ENCODE results near the gene ZNF440. TPM values are rescaled to one million over a fixed set of nuclear protein-coding genes. Genes with fewer than 3 reads are reported as not detected.
"Not testable (repeated sequence)": the region's sequence is repeated elsewhere in the genome, so short reads cannot be mapped to it uniquely, and the experiment has no call there.

Gene ZNF440
- total RNA-seq = 10 to 100 TPM; 28.0 to 87.2 (median 40.7) TPM

DNA sequence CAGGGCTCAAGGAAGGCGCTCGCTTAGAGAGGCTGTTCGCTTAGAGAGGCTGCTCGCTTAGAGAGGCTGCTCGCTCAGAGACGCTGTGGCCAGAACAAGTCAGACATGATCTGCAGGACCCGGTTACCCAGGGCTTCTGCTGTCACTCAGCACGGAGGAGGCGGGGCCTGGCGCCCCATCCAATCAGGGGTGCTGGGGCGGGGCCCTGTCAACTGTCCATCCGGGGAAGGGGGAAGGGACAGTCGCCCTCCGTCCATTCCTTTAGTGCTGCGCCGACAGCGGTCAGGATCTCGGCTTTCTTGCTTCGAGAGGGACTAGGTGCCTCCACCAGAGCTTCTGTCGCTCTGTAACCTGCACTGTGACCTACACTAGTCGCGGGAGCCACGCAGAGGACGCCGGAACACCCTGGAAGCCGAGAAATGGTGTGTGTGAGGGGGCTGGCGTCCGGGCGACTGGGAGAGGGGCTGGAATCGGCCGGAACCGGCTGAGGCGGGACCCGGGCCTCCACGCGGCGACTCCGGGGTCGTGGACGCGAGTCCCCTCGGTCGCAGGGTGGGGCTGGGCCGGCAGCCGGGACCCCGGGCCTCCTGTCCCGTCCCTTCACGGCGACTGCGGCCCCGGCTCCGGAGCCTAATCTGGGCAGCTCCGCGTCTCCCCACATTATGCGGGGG is at the start of gene ZNF440:
TSS of gene ZNF440 (plus strand) at position 245 of the 671 bp plus-strand sequence. CDS start at position 420, 175 bp downstream.
- Histone ChIP-seq H3K4me1 (peaks cover 0 to 7% (median 5%) of the 10 kb centered on the region in 4 donors), H3K27me3 (no peaks in the 10 kb centered on the region), H3K27ac (peak within 1 kb of the TSS; percentile 73 to 98 (median 92)), H3K36me3 (peaks cover 0 to 26% (median 0%) of the 10 kb centered on the region in 3 donors), H3K4me3 (peak within 1 kb of the TSS; percentile 62 to 96 (median 87)), H3K9me3 (no peaks in the 10 kb centered on the region)
- peak; percentile 96 to 98 (median 98) for DNase-seq
- TF ChIP-seq POLR2A (IDR thresholded peaks at IDR 0.05) (peak; percentile 86 to 94), CTCF (IDR thresholded peaks at IDR 0.05) (no peak)

DNA sequence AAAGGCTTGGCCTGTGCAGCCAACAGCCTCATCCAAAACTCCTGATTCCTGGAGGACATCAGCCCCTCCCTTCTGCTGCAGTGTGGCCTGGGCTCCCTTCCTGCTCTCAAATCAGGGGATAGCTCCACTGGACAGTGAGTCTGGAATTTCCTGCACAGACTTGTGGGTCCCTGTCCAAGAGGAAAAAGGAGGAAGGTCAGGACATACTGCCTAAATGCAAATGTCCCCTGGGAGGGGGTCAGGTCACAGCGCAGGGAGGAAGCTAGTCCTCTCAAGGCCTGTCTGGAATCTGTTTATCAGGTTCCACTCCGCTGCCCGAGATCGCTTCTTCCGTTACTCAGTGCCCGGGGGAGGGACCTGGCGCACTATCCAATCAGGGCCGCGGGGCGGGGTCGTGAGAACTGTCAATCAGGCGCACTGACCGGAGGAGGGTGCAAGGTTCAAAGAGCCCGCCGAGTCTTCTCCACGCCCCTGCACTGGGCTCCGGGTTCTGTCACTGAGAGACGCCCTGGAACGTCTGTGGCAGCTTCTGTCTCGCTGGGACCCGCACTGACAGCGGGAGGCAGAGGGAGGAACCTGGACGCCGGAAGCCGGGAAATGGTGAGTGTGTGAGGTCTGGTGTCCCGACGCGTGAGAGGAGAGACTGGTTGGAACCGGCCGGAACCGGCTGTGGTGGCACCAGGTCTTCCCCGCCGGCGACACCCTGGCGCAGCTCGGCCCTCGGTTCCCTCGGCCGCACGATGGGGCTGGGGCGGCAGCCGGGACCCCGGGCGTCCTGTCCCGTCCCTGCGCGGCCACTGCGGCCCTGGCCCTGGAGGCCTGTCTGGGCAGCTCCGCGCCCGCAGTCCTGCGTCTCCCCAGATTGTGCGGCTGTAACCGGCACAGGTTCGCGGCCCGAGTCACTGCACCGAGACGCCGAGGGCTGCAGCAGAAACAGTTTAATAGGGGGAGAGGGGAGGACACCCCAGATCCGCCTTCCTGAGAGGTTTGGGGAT is 47.2 kb upstream of the ZNF440 start, which contains the start of gene ZNF441:
TSS of gene ZNF441 (plus strand) at position 404 of the 995 bp plus-strand sequence. CDS start at position 598, 194 bp downstream.
- TF ChIP-seq POLR2A (IDR thresholded peaks at IDR 0.05) (peak; percentile 77 to 84), CTCF (IDR thresholded peaks at IDR 0.05) (peak in 2 of 6 experiments; percentile 3 to 7)
- H3K27ac ChIP-seq = peak within 1 kb of the TSS; percentile 90 to 98 (median 92)
- H3K4me1 ChIP-seq = peaks cover 0 to 14% (median 6%) of the 10 kb centered on the region in 4 donors
- peak within 1 kb of the TSS; percentile 83 to 93 (median 86) for H3K4me3 ChIP-seq
- no peaks in the 10 kb centered on the region for H3K27me3 ChIP-seq
- DNase-seq = peak; percentile 99
- peaks cover 0 to 5% (median 0%) of the 10 kb centered on the region in 4 donors for H3K9me3 ChIP-seq
- H3K36me3 ChIP-seq = no peaks in the 10 kb centered on the region

- peak; percentile 28 to 44 for TF ChIP-seq POLR2A (IDR thresholded peaks at IDR 0.05)
- TF ChIP-seq CTCF (IDR thresholded peaks at IDR 0.05) = no peak
- H3K36me3 ChIP-seq = no peaks in the 10 kb centered on the region
- H3K4me3 ChIP-seq = peak overlapping the region; percentile 83 to 93 (median 86)
- H3K27ac ChIP-seq = peak overlapping the region; percentile 90 to 98 (median 92)
- H3K9me3 ChIP-seq = peaks cover 0 to 10% (median 3%) of the 10 kb centered on the region in 4 donors
- H3K27me3 ChIP-seq = no peaks in the 10 kb centered on the region
- H3K4me1 ChIP-seq = peaks cover 0 to 14% (median 6%) of the 10 kb centered on the region in 4 donors
- peak; percentile 28 to 83 (median 81) for DNase-seq
Observed at GRCh38 chr19:11767633-11768133, 46.4 kb upstream of the ZNF440 start.

GRCh38 chr19:11769995-11770394 is 44.1 kb upstream of the ZNF440 start:
- DNase-seq = no peak
- H3K4me3 ChIP-seq = no peak overlapping the region

DNA sequence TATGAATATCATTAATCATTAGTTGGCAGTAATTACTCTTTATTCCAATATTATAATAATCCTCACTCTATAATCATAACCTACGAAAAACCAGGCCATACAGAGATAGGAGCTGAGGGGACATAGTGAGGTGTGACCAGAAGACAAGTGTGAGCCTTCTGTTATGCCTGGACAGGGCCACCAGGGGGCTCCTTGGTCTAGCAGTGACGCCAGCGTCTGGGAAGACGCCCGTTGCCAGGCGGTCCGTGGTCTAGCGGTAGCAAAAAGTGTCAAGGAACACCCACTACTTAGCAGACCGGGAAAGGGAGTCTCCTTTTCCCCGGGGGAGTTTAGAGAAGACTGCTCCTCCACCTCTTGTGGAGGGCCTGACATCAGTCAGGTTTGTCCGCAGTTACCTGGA is 42.6 kb upstream of the ZNF440 start:
- not testable (repeated sequence) for H3K4me1 ChIP-seq, H3K27ac ChIP-seq, H3K4me3 ChIP-seq, H3K27me3 ChIP-seq, H3K36me3 ChIP-seq, DNase-seq
- H3K9me3 ChIP-seq = peaks cover 0 to 15% (median 6%) of the 10 kb centered on the region in 4 donors

More at GRCh38 chr19:11769995-11770394, 44.1 kb upstream of the ZNF440 start:
- Histone ChIP-seq H3K9me3 (peaks cover 0 to 12% (median 4%) of the 10 kb centered on the region in 4 donors), H3K4me1 (peaks cover 0 to 14% (median 6%) of the 10 kb centered on the region in 4 donors), H3K27ac (no peak overlapping the region), H3K27me3 (no peaks in the 10 kb centered on the region), H3K36me3 (no peaks in the 10 kb centered on the region)
- TF ChIP-seq POLR2A (IDR thresholded peaks at IDR 0.05) = no peak
- TF ChIP-seq CTCF (IDR thresholded peaks at IDR 0.05) = no peak

DNA sequence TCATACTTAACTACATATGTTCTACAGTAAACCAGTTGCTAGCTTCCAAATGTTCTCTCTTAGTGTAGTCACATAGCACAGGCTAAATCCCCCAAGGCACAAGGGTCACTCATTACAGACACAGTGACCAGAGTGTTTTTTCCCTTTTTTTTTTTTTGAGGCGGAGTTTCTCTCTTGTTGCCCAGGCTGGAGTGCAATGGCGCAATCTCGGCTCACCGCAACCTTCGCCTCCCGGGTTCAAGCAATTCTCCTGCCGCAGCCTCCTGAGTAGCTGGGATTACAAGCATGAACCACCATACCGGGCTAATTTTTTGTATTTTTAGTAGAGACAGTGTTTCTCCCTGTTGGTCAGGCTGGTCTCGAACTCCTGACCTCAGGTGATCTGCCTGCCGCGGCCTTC is 37.4 kb upstream of the ZNF440 start:
- not testable (repeated sequence) for H3K4me1 ChIP-seq, H3K27ac ChIP-seq, H3K27me3 ChIP-seq, DNase-seq, H3K4me3 ChIP-seq
- H3K36me3 ChIP-seq = peaks cover 0 to 51% (median 12%) of the 10 kb centered on the region in 3 donors
- H3K9me3 ChIP-seq = peaks cover 0 to 62% (median 20%) of the 10 kb centered on the region in 4 donors
